GM18519 (cell line): ENCODE results near the gene BCAR3.
"Not testable (repeated sequence)": the region's sequence is repeated elsewhere in the genome, so short reads cannot be mapped to it uniquely, and the experiment has no call there.

Experiments
- ATAC-seq: cut with Tn5 transposase; IDR thresholded peaks from one replicate; pipeline ENCODE4 v1.9.1; 2021; ENCODE audit warnings: mild to moderate bottlenecking, moderate library complexity; ENCODE audit not compliant: unreplicated experiment, low FRiP score

BCAR3 gene

GRCh38 chr1:93559695-93560094, 121.9 kb downstream of the BCAR3 start:
- no peak for ATAC-seq

- ATAC-seq = no peak
Observed at GRCh38 chr1:93559045-93559444, 122.6 kb downstream of the BCAR3 start.

GRCh38 chr1:93556291-93556690, 125.3 kb downstream of the BCAR3 start:
- no peak for ATAC-seq

GRCh38 chr1:93554883-93555872, 126.5 kb downstream of the BCAR3 start:
- no peak for ATAC-seq

- not testable (repeated sequence) for ATAC-seq
Observed at GRCh38 chr1:93553886-93554490, 127.6 kb downstream of the BCAR3 start.

GRCh38 chr1:93552741-93553455, 128.7 kb downstream of the BCAR3 start:
- no peak for ATAC-seq

GRCh38 chr1:93549811-93550210, 131.8 kb downstream of the BCAR3 start:
- no peak for ATAC-seq

GRCh38 chr1:93549131-93549530, 132.5 kb downstream of the BCAR3 start:
- ATAC-seq = no peak

GRCh38 chr1:93546162-93546863, 135.3 kb downstream of the BCAR3 start:
- ATAC-seq = no peak

- no peak for ATAC-seq
Observed at GRCh38 chr1:93542398-93542797, 139.2 kb downstream of the BCAR3 start.

- ATAC-seq = no peak
Observed at GRCh38 chr1:93541045-93541444, 140.6 kb downstream of the BCAR3 start.

GRCh38 chr1:93537924-93538323, 143.7 kb downstream of the BCAR3 start:
- ATAC-seq = no peak

GRCh38 chr1:93537396-93537795, 144.2 kb downstream of the BCAR3 start:
- ATAC-seq = no peak

- ATAC-seq = no peak
Observed at GRCh38 chr1:93533677-93534076, 148.0 kb downstream of the BCAR3 start.

GRCh38 chr1:93532780-93533378, 148.8 kb downstream of the BCAR3 start:
- ATAC-seq = no peak

- no peak for ATAC-seq
Observed at GRCh38 chr1:93531193-93531592, 150.4 kb downstream of the BCAR3 start.

GRCh38 chr1:93528412-93528811, 153.2 kb downstream of the BCAR3 start:
- ATAC-seq = no peak

- no peak for ATAC-seq
Observed at GRCh38 chr1:93526431-93526830, 155.2 kb downstream of the BCAR3 start.

- no peak for ATAC-seq
Observed at GRCh38 chr1:93525431-93525830, 156.2 kb downstream of the BCAR3 start.

- no peak for ATAC-seq
Observed at GRCh38 chr1:93522721-93523120, 158.9 kb downstream of the BCAR3 start.
